ENCODE results near the gene BDP1.
"Not testable (repeated sequence)": the region's sequence is repeated elsewhere in the genome, so short reads cannot be mapped to it uniquely, and the experiment has no call there.

BDP1 gene

DNA sequence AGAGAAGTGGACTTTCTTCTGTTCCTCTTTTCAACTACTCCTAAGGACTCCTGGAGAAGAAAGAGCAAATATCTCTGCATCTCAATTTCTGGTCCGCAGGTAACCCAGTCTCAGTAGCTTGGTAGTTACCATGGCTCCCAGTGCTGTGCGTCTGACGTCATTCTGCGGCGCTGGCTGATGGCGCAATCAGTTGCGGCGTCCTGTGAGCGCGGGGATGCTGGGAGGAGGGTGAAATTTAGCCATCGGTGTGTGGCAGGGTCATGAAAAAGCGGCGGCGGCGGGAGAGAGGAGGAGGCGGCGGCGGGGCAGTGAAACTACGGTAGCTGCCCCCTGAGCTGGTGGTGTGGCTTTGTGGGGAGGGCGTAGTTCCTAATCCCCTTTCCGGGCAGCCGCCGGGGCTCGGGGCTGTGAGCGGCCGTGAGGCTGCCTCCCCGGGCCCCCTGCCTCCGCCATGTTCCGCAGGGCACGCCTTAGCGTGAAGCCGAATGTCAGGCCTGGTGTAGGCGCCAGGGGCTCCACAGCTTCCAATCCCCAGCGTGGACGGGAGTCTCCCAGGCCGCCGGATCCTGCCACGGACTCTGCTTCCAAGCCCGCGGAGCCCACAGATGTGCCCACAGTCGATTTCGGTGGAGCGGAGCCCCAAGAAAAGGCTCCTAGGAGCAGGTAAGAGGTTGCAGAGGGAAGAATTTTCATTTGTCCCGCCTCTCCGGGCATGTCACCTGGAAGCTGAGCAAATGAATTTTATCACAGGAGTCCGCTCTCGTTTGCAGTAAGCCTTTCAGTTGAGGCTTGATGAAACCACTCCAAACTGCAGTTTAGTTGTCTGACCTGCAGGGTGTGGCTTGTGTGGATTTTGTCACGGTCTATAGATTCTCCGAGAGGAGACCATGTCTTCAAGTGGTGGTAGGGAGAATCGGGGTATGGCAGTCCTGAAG is at the start of gene BDP1:
TSS of gene BDP1 (plus strand) at position 225 of the 935 bp plus-strand sequence. CDS start at position 452, 227 bp downstream.
- peak within 1 kb of the TSS; percentile 94 for H3K4me3 Mint-ChIP-seq
- CTCF ChIA-PET: no interaction called here
- peaks cover 18% of the 10 kb centered on the region for H3K27me3 Mint-ChIP-seq
- peak within 1 kb of the TSS; percentile 97 for H3K27ac Mint-ChIP-seq
- peaks cover 26% of the 10 kb centered on the region for H3K4me1 Mint-ChIP-seq
- H3K9me3 Mint-ChIP-seq: no peaks in the 10 kb centered on the region
- DNase-seq: peak; percentile 98
- peaks cover 21% of the 10 kb centered on the region for H3K36me3 Mint-ChIP-seq

DNA sequence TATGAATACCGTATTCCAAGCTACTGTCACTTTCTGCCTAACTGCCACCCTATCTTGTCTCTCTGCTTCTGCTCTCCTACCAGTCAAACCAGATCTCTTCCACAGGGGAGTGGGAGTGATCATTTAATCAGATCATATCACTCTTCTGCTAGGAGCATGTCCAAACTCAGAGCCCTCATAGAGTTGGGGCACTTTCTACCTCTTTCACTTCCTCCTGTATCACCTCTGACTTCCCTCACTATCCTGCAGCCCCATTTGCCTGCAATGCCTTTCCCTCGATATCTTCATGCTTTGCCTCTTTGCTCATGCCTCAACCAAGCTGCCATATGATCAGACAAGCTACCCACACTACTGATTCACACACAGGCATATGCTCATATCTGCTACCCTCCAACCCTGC is 45.4 kb upstream of the BDP1 start:
- H3K36me3 Mint-ChIP-seq, H3K27me3 Mint-ChIP-seq, H3K4me1 Mint-ChIP-seq, H3K4me3 Mint-ChIP-seq, H3K27ac Mint-ChIP-seq, H3K9me3 Mint-ChIP-seq, CTCF ChIA-PET, DNase-seq: not testable (repeated sequence)

GRCh38 chr5:71415626-71416025 is 39.8 kb upstream of the BDP1 start:
- H3K36me3 Mint-ChIP-seq, DNase-seq, H3K9me3 Mint-ChIP-seq, H3K4me3 Mint-ChIP-seq, H3K4me1 Mint-ChIP-seq, CTCF ChIA-PET, H3K27ac Mint-ChIP-seq: not testable (repeated sequence)
- peaks cover 12% of the 10 kb centered on the region for H3K27me3 Mint-ChIP-seq

GRCh38 chr5:71418026-71418425 is 37.4 kb upstream of the BDP1 start:
- H3K27ac Mint-ChIP-seq, H3K4me1 Mint-ChIP-seq, CTCF ChIA-PET, H3K4me3 Mint-ChIP-seq, DNase-seq, H3K36me3 Mint-ChIP-seq, H3K9me3 Mint-ChIP-seq: not testable (repeated sequence)
- H3K27me3 Mint-ChIP-seq: peaks cover 12% of the 10 kb centered on the region

DNA sequence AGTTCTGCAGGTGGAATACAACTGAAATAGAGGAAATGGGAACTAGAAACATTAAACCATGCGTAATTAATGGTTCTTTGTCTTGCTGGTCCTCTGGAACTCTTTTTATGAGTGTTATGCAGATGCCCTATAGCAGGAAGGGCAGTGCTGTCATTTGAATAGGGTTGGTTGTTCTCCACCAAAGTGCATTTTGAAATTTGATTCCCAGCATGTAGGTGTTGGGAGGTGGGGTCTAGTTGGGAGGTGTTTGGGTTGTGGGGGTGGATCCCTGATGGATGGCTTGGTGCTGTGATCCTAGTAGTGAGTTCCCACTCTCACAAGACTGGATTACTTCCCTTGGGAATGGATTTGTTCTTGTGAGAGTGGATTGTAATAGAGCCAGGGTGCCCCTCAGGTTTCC is 34.2 kb upstream of the BDP1 start:
- H3K4me1 Mint-ChIP-seq, H3K27ac Mint-ChIP-seq, CTCF ChIA-PET: not testable (repeated sequence)

GRCh38 chr5:71423896-71424295 is 31.6 kb upstream of the BDP1 start:
- H3K9me3 Mint-ChIP-seq, H3K27ac Mint-ChIP-seq, H3K27me3 Mint-ChIP-seq, H3K4me1 Mint-ChIP-seq, DNase-seq, H3K4me3 Mint-ChIP-seq, H3K36me3 Mint-ChIP-seq, CTCF ChIA-PET: not testable (repeated sequence)

More for the DNA sequence above, 34.2 kb upstream of the BDP1 start:
- DNase-seq, H3K36me3 Mint-ChIP-seq, H3K4me3 Mint-ChIP-seq, H3K9me3 Mint-ChIP-seq: not testable (repeated sequence)
- peaks cover 12% of the 10 kb centered on the region for H3K27me3 Mint-ChIP-seq

GRCh38 chr5:71426686-71427474 is 28.6 kb upstream of the BDP1 start:
- H3K27me3 Mint-ChIP-seq, H3K36me3 Mint-ChIP-seq, H3K27ac Mint-ChIP-seq, H3K4me3 Mint-ChIP-seq, CTCF ChIA-PET, H3K9me3 Mint-ChIP-seq, H3K4me1 Mint-ChIP-seq, DNase-seq: not testable (repeated sequence)

GRCh38 chr5:71432410-71432809 is 23.0 kb upstream of the BDP1 start:
- CTCF ChIA-PET, H3K4me1 Mint-ChIP-seq, H3K36me3 Mint-ChIP-seq, H3K9me3 Mint-ChIP-seq, H3K4me3 Mint-ChIP-seq, H3K27ac Mint-ChIP-seq, DNase-seq: not testable (repeated sequence)
- H3K27me3 Mint-ChIP-seq: peaks cover 15% of the 10 kb centered on the region

DNA sequence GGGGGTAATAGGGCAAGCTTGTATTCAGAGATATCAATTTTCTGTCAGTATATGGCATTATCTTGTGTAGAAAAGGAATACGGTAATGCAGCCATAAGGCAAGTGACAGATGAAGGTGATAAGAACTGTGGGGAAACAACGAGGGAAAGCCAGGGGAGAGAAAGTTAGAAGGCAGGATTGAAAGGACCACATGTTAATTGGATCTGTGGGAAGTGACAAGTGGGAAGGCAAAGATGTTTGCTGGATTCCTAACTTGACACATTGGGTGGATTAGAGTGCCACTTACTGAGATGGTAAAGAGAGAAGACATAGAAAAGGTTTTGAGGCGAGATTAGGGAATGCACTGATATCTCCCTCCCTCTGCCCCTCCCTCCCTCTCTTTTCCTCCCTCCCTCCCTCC is 20.6 kb upstream of the BDP1 start:
- H3K4me1 Mint-ChIP-seq, CTCF ChIA-PET, H3K4me3 Mint-ChIP-seq, H3K36me3 Mint-ChIP-seq, H3K9me3 Mint-ChIP-seq, DNase-seq, H3K27ac Mint-ChIP-seq: not testable (repeated sequence)
- peaks cover 10% of the 10 kb centered on the region for H3K27me3 Mint-ChIP-seq

- peaks cover 11% of the 10 kb centered on the region for H3K27me3 Mint-ChIP-seq
- H3K4me1 Mint-ChIP-seq, H3K27ac Mint-ChIP-seq, DNase-seq, H3K36me3 Mint-ChIP-seq, H3K9me3 Mint-ChIP-seq, H3K4me3 Mint-ChIP-seq: not testable (repeated sequence)
- CTCF ChIA-PET: interaction anchor here (0.5 kb wide), 1 partner anchor 74 kb away, joined by 3 read pairs; no protein-coding TSS in a partner anchor
Observed at GRCh38 chr5:71441564-71441963, 13.9 kb upstream of the BDP1 start.

GRCh38 chr5:71443891-71444290 is 11.6 kb upstream of the BDP1 start:
- H3K9me3 Mint-ChIP-seq, DNase-seq, H3K27ac Mint-ChIP-seq, H3K4me3 Mint-ChIP-seq, CTCF ChIA-PET, H3K36me3 Mint-ChIP-seq: not testable (repeated sequence)
- H3K4me1 Mint-ChIP-seq: peaks cover 12% of the 10 kb centered on the region
- H3K27me3 Mint-ChIP-seq: peaks cover 18% of the 10 kb centered on the region

GRCh38 chr5:71445015-71445414 is 10.4 kb upstream of the BDP1 start:
- H3K9me3 Mint-ChIP-seq, H3K36me3 Mint-ChIP-seq, H3K27ac Mint-ChIP-seq, CTCF ChIA-PET, DNase-seq, H3K4me3 Mint-ChIP-seq: not testable (repeated sequence)
- Mint-ChIP-seq H3K4me1 (peaks cover 12% of the 10 kb centered on the region), H3K27me3 (peaks cover 20% of the 10 kb centered on the region)

DNA sequence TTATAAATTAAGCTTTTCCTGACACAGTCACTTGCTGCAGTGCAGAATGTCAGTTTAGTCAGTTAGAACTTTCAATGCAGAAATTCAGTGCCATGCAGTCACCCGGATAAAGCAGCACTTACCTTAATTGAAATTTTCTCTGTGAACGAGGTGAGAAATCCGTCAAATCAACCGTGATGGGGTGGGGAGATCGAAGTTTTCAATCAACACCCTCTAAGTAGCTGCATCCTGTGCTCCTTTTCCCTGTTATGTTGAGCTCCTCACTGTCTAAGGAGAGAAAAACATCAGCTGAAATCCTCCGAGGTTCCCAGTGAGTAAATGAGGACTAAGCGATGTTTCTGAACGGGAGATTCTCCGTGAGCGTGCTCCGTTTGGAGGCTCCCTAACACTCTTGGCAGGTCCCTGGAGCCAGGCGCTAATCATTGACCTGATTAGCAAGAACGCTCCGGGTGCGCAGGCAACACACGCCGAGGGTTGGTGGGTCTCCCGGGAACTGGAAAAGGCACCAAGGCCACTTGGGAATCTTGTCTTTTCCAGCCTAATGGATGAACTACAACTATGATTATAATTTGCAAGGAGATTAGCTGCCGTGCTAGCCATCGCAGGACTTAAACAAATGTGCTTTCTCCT is 9.8 kb upstream of the BDP1 start:
- H3K4me1 Mint-ChIP-seq: peaks cover 12% of the 10 kb centered on the region
- H3K36me3 Mint-ChIP-seq, DNase-seq, H3K4me3 Mint-ChIP-seq, H3K27ac Mint-ChIP-seq, CTCF ChIA-PET, H3K9me3 Mint-ChIP-seq: not testable (repeated sequence)
- H3K27me3 Mint-ChIP-seq: peaks cover 26% of the 10 kb centered on the region

- H3K4me3 Mint-ChIP-seq, H3K36me3 Mint-ChIP-seq, H3K9me3 Mint-ChIP-seq, CTCF ChIA-PET, H3K27ac Mint-ChIP-seq, DNase-seq: not testable (repeated sequence)
- Mint-ChIP-seq H3K27me3 (peaks cover 26% of the 10 kb centered on the region), H3K4me1 (peaks cover 12% of the 10 kb centered on the region)
Observed at GRCh38 chr5:71446540-71447216, 8.8 kb upstream of the BDP1 start.
